H9 (cell line): Measurements from ENCODE around the gene CPB2. TPM values are rescaled to one million over a fixed set of nuclear protein-coding genes. Genes with fewer than 3 reads are reported as not detected.

Experiments
- DNase-seq: peaks from one replicate; pipeline ENCODE4 v3.0.0-alpha.2; 2017
- H2AFZ ChIP-seq: one replicate; pipeline ENCODE4 v1.6.1; 2013; ENCODE audit warnings: mild to moderate bottlenecking, low read length, control low read depth, moderate library complexity
- H2AK5ac ChIP-seq: 2 replicates; pipeline ENCODE4 v1.6.1; 2013; ENCODE audit warnings: low read length, control low read depth, mixed read lengths; ENCODE audit not compliant: insufficient read length
- H2BK120ac ChIP-seq: one replicate; pipeline ENCODE4 v1.6.1; 2013; ENCODE audit warnings: low read depth, mild to moderate bottlenecking, low read length, control low read depth, inconsistent platforms; ENCODE audit not compliant: poor library complexity, severe bottlenecking
- H2BK12ac ChIP-seq: 2 replicates; pipeline ENCODE4 v1.6.1; 2013; ENCODE audit warnings: low read length, control low read depth, mixed read lengths, low read depth; ENCODE audit not compliant: insufficient read length
- H2BK15ac ChIP-seq: 2 replicates; pipeline ENCODE4 v1.6.1; 2013; ENCODE audit warnings: low read depth, low read length, control low read depth
- H2BK20ac ChIP-seq: one replicate; pipeline ENCODE4 v1.6.1; 2013; ENCODE audit warnings: low read depth, mild to moderate bottlenecking, low read length, control low read depth, inconsistent platforms; ENCODE audit not compliant: poor library complexity, severe bottlenecking
- H2BK5ac ChIP-seq: 2 replicates; pipeline ENCODE4 v1.6.1; 2013; ENCODE audit warnings: low read length, control low read depth, mixed read lengths; ENCODE audit not compliant: insufficient read length
- H3K14ac ChIP-seq: 2 replicates; pipeline ENCODE4 v1.6.1; 2013; ENCODE audit warnings: low read length, control low read depth; ENCODE audit not compliant: insufficient read depth
- H3K18ac ChIP-seq: 2 replicates; pipeline ENCODE4 v1.6.1; 2013; ENCODE audit warnings: low read depth, mild to moderate bottlenecking, mixed read lengths, low read length, control low read depth; ENCODE audit not compliant: insufficient read length
- H3K23ac ChIP-seq: 2 replicates; pipeline ENCODE4 v1.6.1; 2013; ENCODE audit warnings: low read length, control low read depth, mixed read lengths, low read depth; ENCODE audit not compliant: insufficient read length
- H3K23me2 ChIP-seq: 2 replicates; pipeline ENCODE4 v1.6.1; 2013; ENCODE audit warnings: low read depth, mild to moderate bottlenecking, mixed read lengths, low read length, control low read depth; ENCODE audit not compliant: insufficient read length, poor library complexity, severe bottlenecking
- H3K27ac ChIP-seq: 2 replicates; pipeline ENCODE4 v1.5.1; 2013; ENCODE audit warnings: low read length, control low read depth, mixed read lengths, low read depth; ENCODE audit not compliant: insufficient read length
- H3K27me3 ChIP-seq: 2 replicates; pipeline ENCODE4 v1.6.1; 2013; ENCODE audit warnings: low read length, control low read depth, inconsistent platforms; ENCODE audit not compliant: insufficient read depth
- H3K4ac ChIP-seq: 2 replicates; pipeline ENCODE4 v1.6.1; 2013; ENCODE audit warnings: low read depth, mild to moderate bottlenecking, control low read depth, inconsistent platforms, low read length, moderate library complexity
- H3K4me1 ChIP-seq: 2 replicates; pipeline ENCODE4 v1.6.1; 2013; ENCODE audit warnings: low read length, control low read depth, inconsistent platforms; ENCODE audit not compliant: insufficient read depth
- H3K4me2 ChIP-seq: 2 replicates; pipeline ENCODE4 v1.6.1; 2013; ENCODE audit warnings: low read length, control low read depth, mixed read lengths; ENCODE audit not compliant: insufficient read length, insufficient read depth
- H3K56ac ChIP-seq: 2 replicates; pipeline ENCODE4 v1.6.1; 2013; ENCODE audit warnings: low read depth, mild to moderate bottlenecking, mixed read lengths, low read length, control low read depth; ENCODE audit not compliant: insufficient read length
- H3K79me1 ChIP-seq: 2 replicates; pipeline ENCODE4 v1.6.1; 2013; ENCODE audit warnings: low read depth, mild to moderate bottlenecking, moderate library complexity, low read length, control low read depth, inconsistent platforms; ENCODE audit not compliant: insufficient read depth, poor library complexity, severe bottlenecking
- H3K79me2 ChIP-seq: 2 replicates; pipeline ENCODE4 v1.6.1; 2013; ENCODE audit warnings: low read length, control low read depth, inconsistent platforms; ENCODE audit not compliant: insufficient read depth
- H3K9ac ChIP-seq: 2 replicates; pipeline ENCODE4 v1.6.1; 2013; ENCODE audit warnings: low read length, control low read depth, mixed read lengths; ENCODE audit not compliant: insufficient read length; ENCODE audit errors: extremely low read depth
- H3K9me3 ChIP-seq: one replicate; pipeline ENCODE4 v1.6.1; 2013; ENCODE audit warnings: low read depth, low read length, inconsistent platforms; ENCODE audit not compliant: control insufficient read depth
- H3T11ph ChIP-seq: one replicate; pipeline ENCODE4 v1.6.1; 2013; ENCODE audit warnings: mild to moderate bottlenecking, low read length, control low read depth, inconsistent platforms
- H4K20me1 ChIP-seq: one replicate; pipeline ENCODE4 v1.6.1; 2013; ENCODE audit not compliant: control insufficient read depth, insufficient read length, insufficient read depth
- H4K5ac ChIP-seq: 2 replicates; pipeline ENCODE4 v1.6.1; 2013; ENCODE audit warnings: low read depth, mild to moderate bottlenecking, mixed read lengths, low read length, control low read depth; ENCODE audit not compliant: insufficient read length
- H4K8ac ChIP-seq: replicated peaks from 2 replicates; pipeline ENCODE4 v1.6.1; 2013; ENCODE audit warnings: low read length, control low read depth, mixed read lengths, low read depth; ENCODE audit not compliant: insufficient read length
- H4K91ac ChIP-seq: 2 replicates; pipeline ENCODE4 v1.6.1; 2013; ENCODE audit warnings: low read depth, mild to moderate bottlenecking, moderate library complexity, mixed read lengths, low read length, control low read depth; ENCODE audit not compliant: insufficient read length
- H3K27ac Mint-ChIP-seq, 3 experiments: 2 replicates in 2 of 3; 3 replicates in 1 of 3; pipeline ENCODE4 v1.8.0; 2020 to 2021; ENCODE audit warnings: mixed read lengths in 3 of 3, mild to moderate bottlenecking in 1 of 3, moderate library complexity in 1 of 3
- H3K27me3 Mint-ChIP-seq: 2 replicates; pipeline ENCODE4 v1.8.0; 2021; ENCODE audit warnings: low read depth, mild to moderate bottlenecking, moderate library complexity, mixed read lengths
- H3K36me3 Mint-ChIP-seq, 3 experiments: 2 replicates in 2 of 3; 3 replicates in 1 of 3; pipeline ENCODE4 v1.8.0; 2020 to 2021; ENCODE audit warnings: low read depth in 3 of 3, mixed read lengths in 3 of 3; ENCODE audit not compliant: insufficient read depth in 1 of 3
- H3K4me1 Mint-ChIP-seq, 2 experiments: 2 replicates each; pipeline ENCODE4 v1.8.0; 2020; ENCODE audit warnings: mixed read lengths in 2 of 2
- H3K4me3 Mint-ChIP-seq, 2 experiments: 2 replicates in 1 of 2; 3 replicates in 1 of 2; pipeline ENCODE4 v1.8.0; 2020 to 2021; ENCODE audit warnings: mild to moderate bottlenecking in 2 of 2, mixed read lengths in 2 of 2, moderate library complexity in 1 of 2
- H3K9me3 Mint-ChIP-seq, 2 experiments: 2 replicates in 1 of 2; 3 replicates in 1 of 2; pipeline ENCODE4 v1.8.0; 2020; ENCODE audit warnings: mild to moderate bottlenecking in 2 of 2, mixed read lengths in 2 of 2, moderate library complexity in 1 of 2
- CTCF ChIP-seq: fragments of 200-600 bp; sonication (generic); conservative IDR thresholded peaks from 3 replicates; pipeline ENCODE4 v1.8.0; 2021; ENCODE audit warnings: antibody characterized with exemption, mild to moderate bottlenecking
- WGBS: extraction: QIAGEN DNeasy Blood & Tissue Kit; methylation state at CpG from one replicate; pipeline ENCODE4 v1.1.7; 2013; ENCODE audit warnings: missing lambda C conversion rate, low lambda C conversion rate, mixed read lengths; ENCODE audit not compliant: insufficient read length; ENCODE audit errors: extremely low coverage; 5-methylcytosine and 5-hydroxymethylcytosine counted together
- total RNA-seq: library from RNA; stranded (reverse); gene quantifications from 2 replicates; pipeline ENCODE4 v1.2.1, GENCODE V29; 2021

CPB2 gene
- total RNA-seq, 1 experiment from 2014 or later: not detected

GRCh38 chr13:46145135-46145534, 40.3 kb upstream of the CPB2 start:
- no peak overlapping the region for H2BK20ac ChIP-seq
- no peaks in the 10 kb centered on the region for H3K23me2 ChIP-seq
- H3K9ac ChIP-seq: no peak overlapping the region
- H3K4me2 ChIP-seq: no peak overlapping the region
- no peak overlapping the region for H3K56ac ChIP-seq
- H3K23ac ChIP-seq: no peak overlapping the region
- H2BK120ac ChIP-seq: no peak overlapping the region
- DNase-seq: no peak
- H3K4me1 Mint-ChIP-seq: peaks cover 23 to 27% of the 10 kb centered on the region in 2 experiments
- no peaks in the 10 kb centered on the region for H3K79me1 ChIP-seq
- H3K4me1 ChIP-seq: peaks cover 2% of the 10 kb centered on the region; the same call in 1 of the 2 replicates
- TF ChIP-seq CTCF: no peak
- H3K27me3 Mint-ChIP-seq: no peaks in the 10 kb centered on the region
- H2BK15ac ChIP-seq: no peak overlapping the region
- no peak overlapping the region for H3K14ac ChIP-seq
- H3K27me3 ChIP-seq: no peaks in the 10 kb centered on the region
- H3K9me3 ChIP-seq: no peaks in the 10 kb centered on the region
- H3K9me3 Mint-ChIP-seq: no peaks in the 10 kb centered on the region
- H2BK12ac ChIP-seq: no peak overlapping the region
- H4K5ac ChIP-seq: no peak overlapping the region
- no peak overlapping the region for H3K4me3 Mint-ChIP-seq
- no peak overlapping the region for H3K18ac ChIP-seq
- H3K27ac ChIP-seq: no peak overlapping the region
- H3T11ph ChIP-seq: no peak overlapping the region
- no peak overlapping the region for H2AK5ac ChIP-seq
- no peak overlapping the region for H2BK5ac ChIP-seq
- no CpG with 5 or more reads among the region's 4 CpGs for WGBS
- no peak overlapping the region for H4K8ac ChIP-seq
- H4K91ac ChIP-seq: no peak overlapping the region
- no peak overlapping the region for H2AFZ ChIP-seq
- no peaks in the 10 kb centered on the region for H3K79me2 ChIP-seq
- H3K27ac Mint-ChIP-seq: peak overlapping the region in 1 of 3 experiments; percentile 1; a peak in 1 of 7 replicates
- H4K20me1 ChIP-seq: no peaks in the 10 kb centered on the region
- no peaks in the 10 kb centered on the region for H3K36me3 Mint-ChIP-seq
- no peak overlapping the region for H3K4ac ChIP-seq
